H9 (cell line): ENCODE data around the gene ST8SIA2. TPM values are rescaled to one million over a fixed set of nuclear protein-coding genes. Genes with fewer than 3 reads are reported as not detected.

ENCODE experiments used
- DNase-seq: peaks from one replicate; pipeline ENCODE4 v3.0.0-alpha.2; 2017
- H2AFZ ChIP-seq: one replicate; pipeline ENCODE4 v1.6.1; 2013; ENCODE audit warnings: mild to moderate bottlenecking, low read length, control low read depth, moderate library complexity
- H2AK5ac ChIP-seq: 2 replicates; pipeline ENCODE4 v1.6.1; 2013; ENCODE audit warnings: low read length, control low read depth, mixed read lengths; ENCODE audit not compliant: insufficient read length
- H2BK120ac ChIP-seq: one replicate; pipeline ENCODE4 v1.6.1; 2013; ENCODE audit warnings: low read depth, mild to moderate bottlenecking, low read length, control low read depth, inconsistent platforms; ENCODE audit not compliant: poor library complexity, severe bottlenecking
- H2BK12ac ChIP-seq: 2 replicates; pipeline ENCODE4 v1.6.1; 2013; ENCODE audit warnings: low read length, control low read depth, mixed read lengths, low read depth; ENCODE audit not compliant: insufficient read length
- H2BK15ac ChIP-seq: 2 replicates; pipeline ENCODE4 v1.6.1; 2013; ENCODE audit warnings: low read depth, low read length, control low read depth
- H2BK20ac ChIP-seq: one replicate; pipeline ENCODE4 v1.6.1; 2013; ENCODE audit warnings: low read depth, mild to moderate bottlenecking, low read length, control low read depth, inconsistent platforms; ENCODE audit not compliant: poor library complexity, severe bottlenecking
- H2BK5ac ChIP-seq: 2 replicates; pipeline ENCODE4 v1.6.1; 2013; ENCODE audit warnings: low read length, control low read depth, mixed read lengths; ENCODE audit not compliant: insufficient read length
- H3K14ac ChIP-seq: 2 replicates; pipeline ENCODE4 v1.6.1; 2013; ENCODE audit warnings: low read length, control low read depth; ENCODE audit not compliant: insufficient read depth
- H3K18ac ChIP-seq: 2 replicates; pipeline ENCODE4 v1.6.1; 2013; ENCODE audit warnings: low read depth, mild to moderate bottlenecking, mixed read lengths, low read length, control low read depth; ENCODE audit not compliant: insufficient read length
- H3K23ac ChIP-seq: 2 replicates; pipeline ENCODE4 v1.6.1; 2013; ENCODE audit warnings: low read length, control low read depth, mixed read lengths, low read depth; ENCODE audit not compliant: insufficient read length
- H3K23me2 ChIP-seq: 2 replicates; pipeline ENCODE4 v1.6.1; 2013; ENCODE audit warnings: low read depth, mild to moderate bottlenecking, mixed read lengths, low read length, control low read depth; ENCODE audit not compliant: insufficient read length, poor library complexity, severe bottlenecking
- H3K27ac ChIP-seq: 2 replicates; pipeline ENCODE4 v1.5.1; 2013; ENCODE audit warnings: low read length, control low read depth, mixed read lengths, low read depth; ENCODE audit not compliant: insufficient read length
- H3K27me3 ChIP-seq: 2 replicates; pipeline ENCODE4 v1.6.1; 2013; ENCODE audit warnings: low read length, control low read depth, inconsistent platforms; ENCODE audit not compliant: insufficient read depth
- H3K4ac ChIP-seq: 2 replicates; pipeline ENCODE4 v1.6.1; 2013; ENCODE audit warnings: low read depth, mild to moderate bottlenecking, control low read depth, inconsistent platforms, low read length, moderate library complexity
- H3K4me1 ChIP-seq: 2 replicates; pipeline ENCODE4 v1.6.1; 2013; ENCODE audit warnings: low read length, control low read depth, inconsistent platforms; ENCODE audit not compliant: insufficient read depth
- H3K4me2 ChIP-seq: 2 replicates; pipeline ENCODE4 v1.6.1; 2013; ENCODE audit warnings: low read length, control low read depth, mixed read lengths; ENCODE audit not compliant: insufficient read length, insufficient read depth
- H3K56ac ChIP-seq: 2 replicates; pipeline ENCODE4 v1.6.1; 2013; ENCODE audit warnings: low read depth, mild to moderate bottlenecking, mixed read lengths, low read length, control low read depth; ENCODE audit not compliant: insufficient read length
- H3K79me1 ChIP-seq: 2 replicates; pipeline ENCODE4 v1.6.1; 2013; ENCODE audit warnings: low read depth, mild to moderate bottlenecking, moderate library complexity, low read length, control low read depth, inconsistent platforms; ENCODE audit not compliant: insufficient read depth, poor library complexity, severe bottlenecking
- H3K79me2 ChIP-seq: 2 replicates; pipeline ENCODE4 v1.6.1; 2013; ENCODE audit warnings: low read length, control low read depth, inconsistent platforms; ENCODE audit not compliant: insufficient read depth
- H3K9ac ChIP-seq: 2 replicates; pipeline ENCODE4 v1.6.1; 2013; ENCODE audit warnings: low read length, control low read depth, mixed read lengths; ENCODE audit not compliant: insufficient read length; ENCODE audit errors: extremely low read depth
- H3K9me3 ChIP-seq: one replicate; pipeline ENCODE4 v1.6.1; 2013; ENCODE audit warnings: low read depth, low read length, inconsistent platforms; ENCODE audit not compliant: control insufficient read depth
- H3T11ph ChIP-seq: one replicate; pipeline ENCODE4 v1.6.1; 2013; ENCODE audit warnings: mild to moderate bottlenecking, low read length, control low read depth, inconsistent platforms
- H4K20me1 ChIP-seq: one replicate; pipeline ENCODE4 v1.6.1; 2013; ENCODE audit not compliant: control insufficient read depth, insufficient read length, insufficient read depth
- H4K5ac ChIP-seq: 2 replicates; pipeline ENCODE4 v1.6.1; 2013; ENCODE audit warnings: low read depth, mild to moderate bottlenecking, mixed read lengths, low read length, control low read depth; ENCODE audit not compliant: insufficient read length
- H4K8ac ChIP-seq: replicated peaks from 2 replicates; pipeline ENCODE4 v1.6.1; 2013; ENCODE audit warnings: low read length, control low read depth, mixed read lengths, low read depth; ENCODE audit not compliant: insufficient read length
- H4K91ac ChIP-seq: 2 replicates; pipeline ENCODE4 v1.6.1; 2013; ENCODE audit warnings: low read depth, mild to moderate bottlenecking, moderate library complexity, mixed read lengths, low read length, control low read depth; ENCODE audit not compliant: insufficient read length
- H3K27ac Mint-ChIP-seq, 3 experiments: 2 replicates in 2 of 3; 3 replicates in 1 of 3; pipeline ENCODE4 v1.8.0; 2020 to 2021; ENCODE audit warnings: mixed read lengths in 3 of 3, mild to moderate bottlenecking in 1 of 3, moderate library complexity in 1 of 3
- H3K27me3 Mint-ChIP-seq: 2 replicates; pipeline ENCODE4 v1.8.0; 2021; ENCODE audit warnings: low read depth, mild to moderate bottlenecking, moderate library complexity, mixed read lengths
- H3K36me3 Mint-ChIP-seq, 3 experiments: 2 replicates in 2 of 3; 3 replicates in 1 of 3; pipeline ENCODE4 v1.8.0; 2020 to 2021; ENCODE audit warnings: low read depth in 3 of 3, mixed read lengths in 3 of 3; ENCODE audit not compliant: insufficient read depth in 1 of 3
- H3K4me1 Mint-ChIP-seq, 2 experiments: 2 replicates each; pipeline ENCODE4 v1.8.0; 2020; ENCODE audit warnings: mixed read lengths in 2 of 2
- H3K4me3 Mint-ChIP-seq, 2 experiments: 2 replicates in 1 of 2; 3 replicates in 1 of 2; pipeline ENCODE4 v1.8.0; 2020 to 2021; ENCODE audit warnings: mild to moderate bottlenecking in 2 of 2, mixed read lengths in 2 of 2, moderate library complexity in 1 of 2
- H3K9me3 Mint-ChIP-seq, 2 experiments: 2 replicates in 1 of 2; 3 replicates in 1 of 2; pipeline ENCODE4 v1.8.0; 2020; ENCODE audit warnings: mild to moderate bottlenecking in 2 of 2, mixed read lengths in 2 of 2, moderate library complexity in 1 of 2
- CTCF ChIP-seq: fragments of 200-600 bp; sonication (generic); conservative IDR thresholded peaks from 3 replicates; pipeline ENCODE4 v1.8.0; 2021; ENCODE audit warnings: antibody characterized with exemption, mild to moderate bottlenecking
- WGBS: extraction: QIAGEN DNeasy Blood & Tissue Kit; methylation state at CpG from one replicate; pipeline ENCODE4 v1.1.7; 2013; ENCODE audit warnings: missing lambda C conversion rate, low lambda C conversion rate, mixed read lengths; ENCODE audit not compliant: insufficient read length; ENCODE audit errors: extremely low coverage; 5-methylcytosine and 5-hydroxymethylcytosine counted together
- total RNA-seq: library from RNA; stranded (reverse); gene quantifications from 2 replicates; pipeline ENCODE4 v1.2.1, GENCODE V29; 2021

The ST8SIA2 gene
- total RNA-seq, 1 experiment from 2014 or later: 1.8 TPM

GRCh38 chr15:92455271-92455670 is 61.6 kb downstream of the ST8SIA2 start:
- H2BK120ac ChIP-seq: no peak overlapping the region
- H2BK15ac ChIP-seq: no peak overlapping the region
- H2BK5ac ChIP-seq: no peak overlapping the region
- Mint-ChIP-seq H3K9me3 (no peaks in the 10 kb centered on the region), H3K27ac (0 out of 7 replicates have a peak overlapping the region, but pooled peaks of 1 of the 3 experiments have one; percentile 45), H3K4me1 (no peaks in the 10 kb centered on the region), H3K27me3 (no peaks in the 10 kb centered on the region), H3K36me3 (no peaks in the 10 kb centered on the region; a peak in 2 of 7 replicates), H3K4me3 (no peak overlapping the region)
- no peaks in the 10 kb centered on the region for H3K79me2 ChIP-seq
- no peaks in the 10 kb centered on the region for H3K4me1 ChIP-seq
- no peak overlapping the region for H4K8ac ChIP-seq
- H3K18ac ChIP-seq: no peak overlapping the region
- no peak overlapping the region for H3K14ac ChIP-seq
- H3K27me3 ChIP-seq: no peaks in the 10 kb centered on the region
- no peak for TF ChIP-seq CTCF
- H3K9ac ChIP-seq: no peak overlapping the region
- H2AK5ac ChIP-seq: no peak overlapping the region
- H2BK20ac ChIP-seq: no peak overlapping the region
- H4K91ac ChIP-seq: no peak overlapping the region
- no peak overlapping the region for H3K56ac ChIP-seq
- no peaks in the 10 kb centered on the region for H3K23me2 ChIP-seq
- no CpG with 5 or more reads among the region's 7 CpGs for WGBS
- no peak overlapping the region for H2BK12ac ChIP-seq
- H3K79me1 ChIP-seq: no peaks in the 10 kb centered on the region
- no peak overlapping the region for H3K4ac ChIP-seq
- H4K5ac ChIP-seq: no peak overlapping the region
- DNase-seq: no peak
- no peak overlapping the region for H3T11ph ChIP-seq
- H4K20me1 ChIP-seq: no peaks in the 10 kb centered on the region
- H2AFZ ChIP-seq: no peak overlapping the region
- H3K4me2 ChIP-seq: no peak overlapping the region
- H3K27ac ChIP-seq: no peak overlapping the region
- no peaks in the 10 kb centered on the region for H3K9me3 ChIP-seq
- H3K23ac ChIP-seq: no peak overlapping the region
